Measurements from ENCODE around the gene PAGE2B. TPM values are rescaled to one million over a fixed set of nuclear protein-coding genes. Genes with fewer than 3 reads are reported as not detected.
"Not testable (repeated sequence)": the region's sequence is repeated elsewhere in the genome, so short reads cannot be mapped to it uniquely, and the experiment has no call there.

PAGE2B gene, protein sequence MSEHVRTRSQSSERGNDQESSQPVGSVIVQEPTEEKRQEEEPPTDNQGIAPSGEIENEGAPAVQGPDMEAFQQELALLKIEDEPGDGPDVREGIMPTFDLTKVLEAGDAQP
- 0.29 TPM for polyA plus RNA-seq (ENCODE audit: insufficient read length)

- DNase-seq (ENCODE audit: low read depth): no peak
These were observed at the start of gene PAGE2B for GRCh38 chrX:55074851-55075467. TSS of gene PAGE2B (plus strand) at chrX:55075030. CDS start at chrX:55076042, 1,012 bp downstream.

- no peak for DNase-seq (ENCODE audit: low read depth)
These were observed 48.7 kb upstream of the PAGE2B start for GRCh38 chrX:55026143-55026542.

GRCh38 chrX:55026840-55027239 lies 48.0 kb upstream of the PAGE2B start:
- no peak for DNase-seq (ENCODE audit: low read depth)

DNA sequence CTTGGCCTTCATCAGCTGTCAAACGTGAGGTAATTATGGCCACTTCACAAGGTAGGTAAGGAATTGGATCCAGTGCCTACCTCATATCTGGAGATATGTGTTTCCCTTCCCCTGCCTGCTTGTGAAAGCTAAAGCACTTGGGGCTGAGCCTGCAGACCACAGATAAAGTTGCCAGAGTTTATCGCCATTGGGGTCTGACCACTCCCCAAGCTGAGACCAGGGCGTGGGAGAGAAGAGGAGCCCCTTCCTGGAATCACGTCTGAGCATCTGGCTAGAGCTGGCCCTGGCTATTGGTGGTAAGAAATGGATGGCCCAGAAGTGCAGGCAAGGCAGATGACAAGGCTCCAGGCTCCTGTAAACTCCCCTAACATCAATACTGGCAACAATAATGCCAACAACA lies 46.8 kb upstream of the PAGE2B start:
- DNase-seq (ENCODE audit: low read depth): no peak

DNA sequence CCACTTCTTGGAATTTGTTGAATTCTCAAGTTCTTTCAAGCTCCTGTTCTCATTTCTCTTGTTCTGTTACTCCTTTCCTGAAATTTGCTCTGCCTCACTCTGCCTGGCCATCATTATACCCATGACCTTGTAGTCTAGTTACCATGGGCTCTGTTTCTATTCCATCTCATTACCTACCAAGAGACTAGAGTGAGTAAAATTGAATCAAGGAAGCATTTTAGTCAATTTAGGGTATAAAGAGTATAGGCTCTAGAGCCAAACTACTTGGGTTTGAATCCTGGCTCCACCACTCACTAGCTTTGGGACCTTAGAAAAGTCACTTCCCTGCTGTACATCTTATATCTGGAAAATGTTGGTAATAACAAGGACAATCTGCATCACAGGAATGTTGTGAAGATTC lies 46.2 kb upstream of the PAGE2B start:
- no peak for DNase-seq (ENCODE audit: low read depth)

GRCh38 chrX:55029291-55029690 lies 45.5 kb upstream of the PAGE2B start:
- no peak for DNase-seq (ENCODE audit: low read depth)

- no peak for DNase-seq (ENCODE audit: low read depth)
These were observed 44.3 kb upstream of the PAGE2B start, which contains the start of gene ALAS2 for GRCh38 chrX:55030271-55031205. TSS of gene ALAS2 (minus strand) at chrX:55030977. CDS start at chrX:55026000, 4,977 bp downstream.

DNA sequence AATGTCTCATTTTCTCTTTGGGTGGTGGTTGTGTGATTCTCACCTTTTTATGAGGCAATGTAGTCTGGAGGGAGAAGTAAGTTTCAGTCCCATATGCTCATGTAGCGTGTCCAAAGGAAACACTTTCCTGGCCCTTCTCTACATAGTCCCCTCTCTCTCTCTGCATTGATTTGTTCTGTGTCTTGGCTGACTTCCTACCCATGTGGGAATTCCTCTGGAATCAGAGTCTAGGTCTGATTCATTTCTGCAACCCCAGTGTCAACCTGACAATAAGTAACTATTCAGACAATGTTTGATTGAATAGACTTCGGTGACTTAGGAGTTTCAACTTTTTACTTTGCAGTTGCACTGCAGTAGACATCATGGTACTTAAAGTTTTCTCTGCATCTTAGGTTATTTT lies 41.4 kb upstream of the PAGE2B start:
- no peak for DNase-seq (ENCODE audit: low read depth)

DNA sequence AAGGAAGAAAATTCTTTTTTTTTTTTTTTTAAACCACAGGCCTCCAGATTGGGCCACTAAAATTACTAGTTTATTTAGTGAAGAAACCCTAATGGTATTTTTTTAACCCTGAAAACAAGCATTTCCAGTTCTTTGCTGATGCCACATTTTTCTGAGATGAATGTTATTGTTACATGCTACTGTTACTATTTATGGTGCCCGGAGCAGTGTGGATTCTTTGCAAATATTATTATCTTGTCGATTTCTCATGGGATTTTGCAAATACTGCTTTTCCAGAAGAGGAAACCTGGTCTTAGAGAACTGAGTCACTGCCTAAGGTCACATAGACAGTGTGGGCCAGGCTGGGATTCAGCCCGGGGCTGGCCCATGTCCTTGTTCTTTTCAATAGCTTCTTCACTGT lies 35.4 kb upstream of the PAGE2B start:
- DNase-seq (ENCODE audit: low read depth): no peak

- DNase-seq (ENCODE audit: low read depth): no peak
These were observed 33.3 kb upstream of the PAGE2B start for GRCh38 chrX:55041514-55041913.

GRCh38 chrX:55050599-55050998 lies 24.2 kb upstream of the PAGE2B start:
- DNase-seq (ENCODE audit: low read depth): not testable (repeated sequence)

- DNase-seq (ENCODE audit: low read depth): no peak
These were observed 17.8 kb upstream of the PAGE2B start for GRCh38 chrX:55056820-55057674.

GRCh38 chrX:55057675-55058249 lies 17.1 kb upstream of the PAGE2B start:
- peak; percentile 35 for DNase-seq (ENCODE audit: low read depth)

DNA sequence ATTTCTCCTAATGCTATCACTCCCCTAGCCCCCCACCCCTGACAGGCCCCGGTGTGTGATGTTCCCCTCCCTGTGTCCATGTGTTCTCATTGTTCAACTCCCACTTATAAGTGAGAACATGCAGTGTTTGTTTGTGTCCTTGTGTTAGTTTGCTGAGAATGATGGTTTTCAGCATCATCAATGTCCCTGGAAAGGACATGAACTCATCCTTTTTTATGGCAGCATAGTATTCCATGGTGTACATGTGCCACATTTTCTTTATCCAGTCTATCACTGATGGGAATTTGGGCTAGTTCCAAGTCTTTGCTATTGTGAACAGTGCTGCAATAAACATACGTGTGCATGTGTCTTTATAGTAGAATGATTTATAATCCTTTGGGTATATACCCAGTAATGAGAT lies 7.7 kb upstream of the PAGE2B start:
- not testable (repeated sequence) for DNase-seq (ENCODE audit: low read depth)

- no peak for DNase-seq (ENCODE audit: low read depth)
These were observed 2.5 kb upstream of the PAGE2B start for GRCh38 chrX:55072286-55072685.

DNA sequence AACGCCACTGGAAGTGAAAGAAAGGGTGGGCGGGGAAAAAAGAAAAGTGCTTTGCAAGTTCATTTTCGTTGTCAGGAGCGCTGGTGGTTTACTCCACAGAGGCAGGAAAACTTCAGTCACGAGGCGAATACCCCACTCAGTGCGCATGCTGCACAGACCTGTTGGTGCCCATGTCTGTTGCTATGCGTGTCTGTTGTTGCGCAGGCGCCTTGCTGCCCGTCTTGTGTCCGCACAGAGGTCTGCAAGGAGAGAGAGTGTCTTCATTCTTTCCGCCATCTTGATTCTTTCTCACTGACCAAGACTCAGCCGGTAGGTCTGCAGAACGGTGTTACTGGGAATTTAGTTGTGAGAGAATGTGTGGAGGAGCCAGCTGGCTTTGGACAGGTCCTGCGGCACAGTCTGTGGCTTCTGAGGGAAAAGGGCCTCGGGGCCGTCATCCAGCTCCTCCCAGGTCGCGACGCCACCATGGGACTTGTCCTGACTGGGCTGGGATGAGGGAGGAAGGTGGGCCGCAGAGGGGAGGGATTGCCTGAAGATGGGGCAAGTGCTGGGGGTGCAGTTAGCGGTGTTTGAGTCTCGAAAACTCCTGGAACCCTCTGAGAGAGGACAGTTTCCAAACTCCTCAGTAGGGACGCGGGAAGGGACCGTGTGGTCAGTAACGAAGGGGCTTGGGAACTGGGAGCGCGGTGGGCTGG lies 14.1 kb downstream of the PAGE2B start, which contains the start of gene PAGE2:
PAGE2 (plus strand) TSS at position 224 of the 695 bp plus-strand sequence. CDS start 1,003 bp downstream, outside the sequence.
- DNase-seq (ENCODE audit: low read depth): no peak

- DNase-seq (ENCODE audit: low read depth): no peak
These were observed 23.9 kb downstream of the PAGE2B start for GRCh38 chrX:55098691-55099090.

- DNase-seq (ENCODE audit: low read depth): no peak
These were observed 24.3 kb downstream of the PAGE2B start for GRCh38 chrX:55099162-55099561.

DNA sequence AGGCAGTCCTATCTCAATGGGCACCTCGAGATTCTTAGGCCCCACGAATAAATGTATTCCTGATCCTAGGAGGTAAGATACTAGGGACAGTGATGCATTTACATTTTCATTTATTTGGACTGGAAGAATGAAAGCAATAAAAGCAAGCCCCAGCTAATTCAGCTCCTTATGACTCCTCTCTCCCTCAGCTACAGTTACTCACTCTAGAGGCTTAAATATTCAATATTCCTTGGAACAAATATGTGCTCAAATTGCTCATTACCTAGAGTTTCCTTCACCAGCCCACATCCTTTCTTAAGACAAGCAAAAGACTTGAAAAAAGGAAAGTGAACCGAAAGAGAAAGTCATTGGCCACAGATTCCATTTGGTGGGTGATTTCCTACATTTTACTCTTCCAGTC lies 27.9 kb downstream of the PAGE2B start:
- no peak for DNase-seq (ENCODE audit: low read depth)

DNA sequence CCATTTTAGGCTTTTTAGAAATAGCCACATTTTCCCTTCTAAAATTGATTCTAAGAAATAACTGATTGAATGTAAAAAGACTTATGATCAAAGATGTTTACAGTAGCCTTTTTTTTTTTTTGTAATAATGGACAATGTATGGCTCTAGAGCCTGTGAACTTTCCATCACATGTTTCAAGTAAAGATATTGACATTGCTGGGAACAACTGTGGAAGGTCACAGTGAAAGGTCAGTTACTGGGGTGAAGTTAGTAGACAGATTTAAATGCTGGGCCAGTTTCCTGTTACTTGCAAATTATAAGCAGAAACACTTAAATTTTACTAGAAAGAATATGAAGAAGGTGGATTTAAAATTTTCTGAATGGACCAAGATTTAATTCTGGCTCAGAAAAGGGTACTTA lies 32.4 kb downstream of the PAGE2B start:
- DNase-seq (ENCODE audit: low read depth): no peak

DNA sequence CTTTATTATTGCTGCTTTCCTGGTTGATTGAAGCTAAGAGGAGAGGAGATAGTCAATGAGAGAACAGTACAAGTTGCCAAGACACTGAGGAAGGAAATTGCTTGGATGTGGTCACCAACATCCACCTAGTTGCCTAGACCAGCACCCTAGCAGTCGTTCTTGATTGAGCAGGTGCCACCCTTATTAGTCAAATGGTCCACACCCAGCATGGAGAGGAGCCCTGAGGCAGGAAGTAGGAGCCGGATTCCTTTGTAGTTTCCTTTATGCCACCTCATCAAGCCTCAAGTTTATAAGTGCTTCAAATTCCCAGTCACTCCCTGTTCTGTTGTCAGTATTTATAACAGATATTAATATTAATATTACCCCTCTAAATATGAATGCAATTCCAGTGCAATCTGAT lies 33.1 kb downstream of the PAGE2B start:
- DNase-seq (ENCODE audit: low read depth): no peak

All from forelimb muscle (tissue), 1 donor.